HL-60/S4 treated with retinoic acid at 250 ng/mL for 4 days and 3 days (cell line): ENCODE data around the gene S100PBP.

ENCODE experiments used
- in situ Hi-C: fragments of 300-500 bp; cut with MboI; formaldehyde crosslinking; loops from 2 replicates; pipeline ENCODE4 v1.7.0; 2022; ENCODE audit warnings: low sequenced_read_pairs

Gene S100PBP

DNA sequence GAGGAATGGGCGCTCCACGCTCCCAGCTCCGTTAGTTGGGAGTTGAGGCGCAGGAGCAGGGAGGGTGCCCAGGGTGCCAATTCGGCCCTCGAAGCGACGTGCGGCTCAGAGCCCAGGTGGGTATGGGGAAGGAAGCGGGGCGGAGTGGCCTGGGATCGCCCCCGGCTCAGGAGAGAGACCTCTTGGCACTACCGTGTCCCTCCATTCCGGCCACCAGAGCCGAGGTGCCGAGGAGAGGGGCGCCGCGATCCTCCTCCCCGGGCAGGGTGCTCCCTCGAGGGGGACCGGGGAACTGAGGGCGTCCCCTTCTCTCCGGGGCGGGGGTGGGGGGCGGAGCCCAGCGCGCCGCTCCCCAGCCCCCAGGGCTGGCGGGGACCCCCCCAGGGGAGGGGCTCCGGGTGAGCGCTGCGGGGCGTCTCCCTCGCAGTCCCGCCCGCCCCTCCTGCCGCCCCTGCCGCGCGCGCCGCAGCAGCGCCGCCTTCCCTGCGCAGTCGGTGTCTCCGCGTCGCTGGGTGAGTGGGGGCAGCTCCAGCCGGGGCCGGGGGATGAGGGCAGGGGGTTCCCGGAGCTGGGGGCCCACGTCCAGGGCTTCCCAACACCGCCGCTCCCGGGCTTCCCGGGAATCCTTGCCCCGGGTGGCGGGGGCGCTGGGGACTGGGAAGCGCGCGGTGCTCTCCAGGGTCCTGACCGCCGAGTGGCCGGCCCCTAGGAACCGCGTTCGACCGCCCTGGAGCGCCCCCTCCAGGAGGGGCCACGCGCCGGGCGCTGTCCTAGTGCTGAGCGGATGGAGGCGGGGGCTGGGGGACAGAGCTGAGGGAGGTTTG lies 68.8 kb downstream of the S100PBP start, which contains the start of gene HPCA:
TSS of gene HPCA (plus strand) at position 488 of the 824 bp plus-strand sequence. CDS start 2,408 bp downstream, outside the sequence.
- in situ Hi-C loops: no loop called here

GRCh38 chr1:32886828-32887414 lies 69.5 kb downstream of the S100PBP start:
- in situ Hi-C loops: no loop called here

DNA sequence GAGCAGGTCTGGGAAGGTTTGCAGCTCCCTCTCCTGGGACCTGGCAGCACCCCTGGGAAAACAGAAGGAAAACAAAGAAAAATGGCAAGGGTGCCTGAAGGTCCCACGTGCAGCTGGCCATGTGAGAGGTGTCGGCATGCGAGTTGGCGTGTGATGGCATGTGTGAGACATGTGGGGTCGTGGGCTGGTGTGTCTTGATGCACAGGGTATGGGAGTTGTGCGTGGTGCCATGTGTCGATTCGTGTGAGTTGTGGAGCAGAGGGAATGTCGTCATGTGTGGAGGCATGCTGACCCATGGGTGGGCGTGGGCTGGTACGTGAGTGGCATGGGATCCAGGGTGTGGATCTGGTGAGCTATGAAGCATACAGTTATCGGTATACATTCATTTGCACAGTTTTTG lies 70.2 kb downstream of the S100PBP start:
- in situ Hi-C loops: no loop called here

DNA sequence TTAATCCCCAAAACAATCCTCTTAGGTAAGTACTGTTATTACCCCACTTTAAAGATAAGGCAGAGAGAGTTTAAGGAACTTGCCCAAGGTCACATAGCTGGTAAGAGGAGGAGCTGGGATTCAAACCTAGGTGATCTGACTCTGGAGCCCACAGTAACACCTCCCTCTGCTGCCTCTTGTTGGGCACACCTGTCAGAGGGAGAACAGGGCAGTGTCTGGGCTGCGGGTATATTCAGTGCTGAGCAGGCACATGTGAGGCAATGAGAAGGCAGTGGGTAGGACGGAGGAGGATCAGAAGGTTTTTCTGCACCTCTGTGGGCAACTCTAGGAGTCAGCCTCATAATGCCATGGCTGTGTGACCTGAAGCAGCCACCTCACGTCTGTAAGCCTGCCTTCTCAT lies 70.7 kb downstream of the S100PBP start:
- in situ Hi-C loops: no loop called here

DNA sequence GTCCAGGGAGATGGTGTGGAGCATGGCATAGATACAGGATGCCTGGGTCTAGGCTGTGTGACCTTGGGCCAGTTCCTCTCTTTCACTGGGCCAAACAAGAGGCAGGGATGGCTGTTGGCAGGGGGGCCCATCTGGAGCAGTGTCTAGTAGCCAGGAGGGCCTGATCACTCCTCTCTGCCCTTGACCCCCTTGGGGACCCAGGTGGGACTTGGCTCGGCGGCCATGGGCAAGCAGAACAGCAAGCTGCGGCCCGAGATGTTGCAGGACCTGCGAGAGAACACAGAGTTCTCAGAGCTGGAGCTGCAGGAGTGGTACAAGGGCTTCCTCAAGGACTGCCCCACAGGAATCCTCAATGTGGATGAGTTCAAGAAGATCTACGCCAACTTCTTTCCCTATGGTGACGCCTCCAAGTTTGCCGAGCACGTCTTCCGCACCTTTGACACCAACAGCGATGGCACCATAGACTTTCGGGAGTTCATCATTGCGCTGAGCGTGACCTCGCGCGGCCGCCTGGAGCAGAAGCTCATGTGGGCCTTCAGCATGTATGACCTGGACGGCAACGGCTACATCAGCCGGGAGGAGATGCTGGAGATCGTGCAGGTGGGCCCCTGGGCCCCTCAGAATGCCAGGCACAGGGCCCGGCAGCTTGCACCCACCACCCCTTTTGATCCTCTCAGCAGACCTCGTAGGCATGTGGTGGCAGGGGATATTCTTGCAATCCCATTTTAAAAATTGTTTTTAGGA lies 71.4 kb downstream of the S100PBP start:
- in situ Hi-C loops: no loop called here

GRCh38 chr1:32889731-32890278 lies 72.4 kb downstream of the S100PBP start:
- in situ Hi-C loops: no loop called here

DNA sequence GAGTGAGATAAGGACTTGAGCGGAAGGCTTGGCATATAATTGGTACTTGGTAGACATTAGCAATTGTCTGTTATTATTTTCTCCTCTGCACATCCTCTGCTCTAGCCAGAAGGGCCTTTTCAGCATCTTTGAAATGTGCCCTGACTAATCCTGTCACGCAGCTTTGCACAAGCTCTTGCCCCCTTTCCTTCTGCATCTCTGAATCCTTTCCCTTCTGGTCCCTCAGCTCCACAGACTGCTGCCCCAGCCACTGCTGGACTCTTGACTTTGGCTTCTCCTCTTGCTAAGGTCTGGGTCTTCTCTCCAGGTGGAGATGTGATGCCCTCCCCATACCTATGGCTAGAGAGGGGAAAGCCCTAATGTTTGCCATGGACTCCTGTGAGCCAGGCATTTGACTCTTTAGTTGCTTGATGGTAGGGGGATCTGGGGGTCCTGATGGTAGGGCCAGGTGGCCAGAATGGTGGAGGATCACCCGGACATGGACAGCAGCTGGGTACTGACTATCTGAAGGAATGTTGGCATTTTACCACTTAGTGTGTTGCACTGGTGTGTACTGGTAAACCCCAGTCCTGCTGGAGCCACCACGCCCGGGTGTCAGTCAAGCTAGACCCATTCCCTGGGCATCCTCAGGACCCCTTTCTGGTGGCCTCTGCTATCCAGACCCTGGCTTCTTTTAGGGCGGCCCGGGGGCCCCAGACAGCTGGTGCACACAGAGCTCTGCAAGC lies 73.2 kb downstream of the S100PBP start:
- in situ Hi-C loops: no loop called here

GRCh38 chr1:32891241-32891570 lies 73.8 kb downstream of the S100PBP start:
- in situ Hi-C loops: no loop called here

DNA sequence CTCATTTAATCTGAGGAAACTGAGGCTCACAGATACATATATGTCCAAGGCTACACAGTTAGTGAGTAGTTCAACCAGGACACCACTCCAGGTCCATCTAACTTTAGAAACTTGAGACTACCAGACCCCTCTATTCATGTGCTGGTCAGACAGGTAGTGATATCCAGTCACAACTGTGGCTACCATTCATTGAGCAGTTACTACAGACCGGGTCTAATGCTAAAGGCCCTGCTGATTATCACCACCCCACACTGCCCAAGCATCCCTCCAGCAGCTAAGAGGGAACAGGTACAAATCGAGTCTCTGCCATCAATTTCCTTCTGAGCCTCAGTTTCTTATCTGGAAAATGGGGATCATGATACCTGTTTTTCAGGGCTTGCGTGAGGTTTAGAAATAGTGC lies 74.2 kb downstream of the S100PBP start:
- in situ Hi-C loops: no loop called here

GRCh38 chr1:32892368-32893197 lies 75.1 kb downstream of the S100PBP start:
- in situ Hi-C loops: no loop called here

DNA sequence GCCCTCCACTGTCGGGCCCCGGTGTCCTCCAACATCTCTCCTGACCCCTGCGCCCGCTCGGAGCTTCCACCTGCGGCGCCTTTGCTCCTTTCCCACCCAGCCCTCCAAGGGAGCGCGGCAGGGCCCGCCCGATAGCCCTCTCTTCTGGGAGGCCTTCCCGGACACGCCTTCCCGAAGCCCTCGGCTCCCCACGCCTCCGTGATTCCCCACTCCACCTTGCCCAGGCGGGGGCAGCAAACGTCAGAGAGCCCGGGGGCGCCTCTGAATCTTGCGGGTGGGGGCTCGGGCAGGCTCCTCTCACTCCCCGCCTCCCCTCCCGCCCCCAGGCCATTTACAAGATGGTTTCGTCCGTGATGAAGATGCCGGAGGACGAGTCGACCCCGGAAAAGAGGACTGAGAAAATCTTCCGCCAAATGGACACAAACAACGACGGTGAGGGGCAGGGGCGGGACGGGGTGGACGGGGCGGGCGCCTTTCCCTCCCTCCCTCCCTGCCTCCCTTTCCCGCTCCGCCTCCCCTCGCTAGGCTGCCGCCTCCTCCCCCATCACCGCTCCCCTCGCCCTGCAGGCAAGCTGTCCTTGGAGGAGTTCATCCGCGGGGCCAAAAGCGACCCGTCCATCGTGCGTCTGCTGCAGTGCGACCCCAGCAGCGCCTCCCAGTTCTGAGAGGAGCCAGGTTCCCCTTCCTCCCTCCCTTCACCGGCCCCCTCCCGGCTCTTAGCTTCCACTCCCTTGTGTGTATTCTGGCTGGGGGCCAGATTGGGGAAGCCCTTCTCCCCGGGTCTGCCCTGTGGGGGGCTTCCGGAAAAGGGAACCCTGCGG lies 76.0 kb downstream of the S100PBP start:
- in situ Hi-C loops: no loop called here

GRCh38 chr1:32894019-32894600 lies 76.7 kb downstream of the S100PBP start:
- in situ Hi-C loops: no loop called here

DNA sequence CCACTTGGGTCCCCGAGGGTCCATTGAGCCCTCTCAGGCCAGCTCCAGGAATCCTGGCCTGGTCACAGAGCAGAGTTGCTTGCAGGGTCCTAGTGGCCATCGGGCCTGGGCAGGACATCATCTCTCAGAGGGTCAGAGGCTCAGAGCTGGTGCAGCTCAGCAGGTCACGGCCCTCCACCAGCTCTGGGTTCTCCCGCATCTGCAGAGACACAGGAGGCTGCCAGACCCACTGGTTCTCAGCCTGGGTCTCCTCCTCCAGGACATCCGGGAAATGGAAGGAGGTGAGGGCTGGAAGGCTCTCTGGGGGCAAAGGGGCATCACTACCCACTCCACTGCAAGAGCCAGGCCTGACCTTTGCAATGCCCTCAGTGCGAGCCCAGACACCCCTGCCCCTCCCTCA lies 77.2 kb downstream of the S100PBP start:
- in situ Hi-C loops: no loop called here

DNA sequence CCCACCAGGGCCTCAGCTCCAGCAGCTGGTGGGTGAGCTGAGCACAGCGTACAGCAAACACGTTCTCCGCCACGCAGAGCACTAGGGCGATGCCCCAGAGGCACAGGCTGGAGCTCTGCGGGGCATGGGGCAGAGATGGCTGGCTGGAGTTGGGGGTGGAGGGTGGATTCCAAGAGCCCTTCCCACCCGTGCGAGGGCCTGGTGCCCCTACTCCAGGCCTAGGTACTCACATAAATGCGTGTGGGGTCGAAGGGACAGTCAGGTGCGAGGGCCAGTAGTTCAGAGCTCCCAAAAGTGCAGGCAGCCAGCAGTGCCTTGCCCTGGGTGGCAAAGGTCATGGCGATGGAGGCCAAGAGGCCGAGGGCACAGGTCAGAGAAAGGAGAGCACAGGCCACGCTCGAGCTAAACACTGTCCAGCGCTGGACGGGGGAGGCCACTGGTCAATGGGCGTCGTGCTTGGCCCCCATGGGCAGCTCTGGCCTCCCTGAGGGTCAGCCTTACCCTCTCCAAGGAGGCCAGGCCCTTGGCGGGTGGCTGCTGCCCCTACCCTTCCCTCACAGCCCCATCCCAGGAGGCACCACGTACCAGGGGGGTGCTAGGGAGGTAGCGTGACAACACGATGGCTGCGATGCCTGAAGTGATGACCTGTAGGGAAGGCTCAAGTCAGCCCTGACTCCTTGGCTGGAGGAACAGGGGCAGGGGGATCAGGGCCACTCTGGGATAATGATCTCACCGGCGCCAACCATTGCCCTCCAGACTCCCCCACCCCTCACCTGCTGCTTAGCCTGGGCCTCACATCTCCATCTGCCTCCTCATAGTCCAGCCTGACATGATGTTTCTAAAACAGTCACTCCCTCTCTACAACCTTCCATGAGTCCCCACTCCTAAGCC lies 78.1 kb downstream of the S100PBP start:
- in situ Hi-C loops: no loop called here

DNA sequence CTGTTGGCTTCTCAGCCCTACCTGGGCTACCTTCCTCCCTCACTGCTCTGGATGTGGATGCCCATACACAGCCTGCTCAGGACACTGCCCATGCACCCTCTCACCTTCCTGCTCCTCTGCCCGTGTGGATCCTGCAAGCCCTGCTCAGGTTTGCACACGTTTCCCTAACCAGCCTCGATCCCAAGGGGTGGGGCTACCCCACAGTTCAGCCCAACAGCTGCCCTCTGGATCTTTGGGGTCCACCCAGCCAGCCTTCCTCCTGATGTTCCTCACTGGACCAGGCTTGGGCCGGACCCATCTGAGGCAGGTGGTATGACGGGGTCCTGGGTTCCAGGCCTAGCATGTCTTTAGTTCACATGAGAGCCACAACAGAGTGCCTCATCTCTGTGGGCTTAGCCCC lies 79.0 kb downstream of the S100PBP start:
- in situ Hi-C loops: no loop called here

GRCh38 chr1:32897082-32898049 lies 79.9 kb downstream of the S100PBP start:
- in situ Hi-C loops: no loop called here

DNA sequence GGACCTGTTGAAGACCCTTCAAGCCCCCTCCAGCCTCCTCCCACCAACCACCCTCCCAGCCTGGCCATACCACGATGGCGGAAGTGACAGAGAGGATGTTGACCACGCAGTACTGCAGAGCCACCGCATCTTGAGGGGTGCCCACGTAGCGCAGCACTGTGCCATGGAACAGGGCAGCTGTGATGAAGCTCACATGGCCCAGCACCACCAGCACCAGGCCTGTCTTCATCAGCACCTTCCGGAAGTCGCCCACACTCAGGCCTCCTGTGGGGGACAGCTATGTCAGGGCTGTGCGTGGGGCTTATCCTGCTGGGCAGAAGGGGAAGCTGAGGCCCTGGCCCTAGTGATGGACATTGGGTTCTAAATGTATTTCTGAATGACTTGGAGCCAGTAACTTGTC lies 80.6 kb downstream of the S100PBP start:
- in situ Hi-C loops: no loop called here
